ENCODE measurements around the gene MAJIN.

MAJIN gene

GRCh38 chr11:64933213-64933934, 38.5 kb downstream of the MAJIN start:
- TF ChIP-seq EGR1 (IDR thresholded peaks at IDR 0.05) (no peak), YY1 (IDR thresholded peaks at IDR 0.05; ENCODE audit: low read depth) (no peak), EP300 (IDR thresholded peaks at IDR 0.05; ENCODE audit: borderline replicate concordance) (no peak), TAF1 (IDR thresholded peaks at IDR 0.05; ENCODE audit: low read depth) (no peak)
- TF ChIP-seq, protein P1, sequence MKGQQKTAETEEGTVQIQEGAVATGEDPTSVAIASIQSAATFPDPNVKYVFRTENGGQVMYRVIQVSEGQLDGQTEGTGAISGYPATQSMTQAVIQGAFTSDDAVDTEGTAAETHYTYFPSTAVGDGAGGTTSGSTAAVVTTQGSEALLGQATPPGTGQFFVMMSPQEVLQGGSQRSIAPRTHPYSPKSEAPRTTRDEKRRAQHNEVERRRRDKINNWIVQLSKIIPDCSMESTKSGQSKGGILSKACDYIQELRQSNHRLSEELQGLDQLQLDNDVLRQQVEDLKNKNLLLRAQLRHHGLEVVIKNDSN (IDR thresholded peaks at IDR 0.05): no peak

DNA sequence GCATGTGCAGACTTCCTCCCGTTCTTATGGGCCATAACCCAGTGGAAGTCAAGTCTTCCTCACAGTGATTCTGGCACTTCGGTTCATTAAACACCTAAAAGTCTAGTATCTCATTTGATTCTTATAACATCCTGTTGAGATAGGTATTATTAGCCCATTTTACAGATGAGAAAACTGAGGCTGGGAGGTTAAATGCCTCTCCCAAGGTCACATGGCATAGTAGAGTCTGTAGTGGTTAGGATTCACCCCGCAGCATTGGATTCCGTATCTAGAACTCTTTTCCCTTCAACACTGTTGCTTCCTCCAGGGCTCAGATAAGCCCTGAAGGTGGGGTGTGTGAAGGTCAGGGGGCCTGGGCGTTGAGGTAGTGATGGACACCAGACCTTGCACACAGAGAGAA, 39.6 kb downstream of the MAJIN start:
- TF ChIP-seq FOXM1 (IDR thresholded peaks at IDR 0.05; ENCODE audit: borderline replicate concordance, low read depth) (no peak), ZBTB7A (IDR thresholded peaks at IDR 0.05; ENCODE audit: low read depth) (no peak), CREB1 (IDR thresholded peaks at IDR 0.05; ENCODE audit: low read depth) (no peak), EP300 (IDR thresholded peaks at IDR 0.05; ENCODE audit: borderline replicate concordance) (no peak)
- TF ChIP-seq, protein P2, sequence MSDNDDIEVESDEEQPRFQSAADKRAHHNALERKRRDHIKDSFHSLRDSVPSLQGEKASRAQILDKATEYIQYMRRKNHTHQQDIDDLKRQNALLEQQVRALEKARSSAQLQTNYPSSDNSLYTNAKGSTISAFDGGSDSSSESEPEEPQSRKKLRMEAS (IDR thresholded peaks at IDR 0.05): no peak

GRCh38 chr11:64931290-64931689, 40.6 kb downstream of the MAJIN start:
- no peak for TF ChIP-seq CREB1 (IDR thresholded peaks at IDR 0.05; ENCODE audit: low read depth)
- TF ChIP-seq REST (IDR thresholded peaks at IDR 0.05; ENCODE audit: low read depth): no peak
- no peak for TF ChIP-seq NFIC (IDR thresholded peaks at IDR 0.05)
- TF ChIP-seq, protein P2 (IDR thresholded peaks at IDR 0.05): no peak
- TF ChIP-seq FOXM1 (IDR thresholded peaks at IDR 0.05; ENCODE audit: borderline replicate concordance, low read depth): no peak
- TF ChIP-seq CEBPB (IDR thresholded peaks at IDR 0.05): no peak
- no peak for TF ChIP-seq EP300 (IDR thresholded peaks at IDR 0.05; ENCODE audit: borderline replicate concordance)
- TF ChIP-seq, protein P1 (IDR thresholded peaks at IDR 0.05): no peak
- no peak for TF ChIP-seq TAF1 (IDR thresholded peaks at IDR 0.05; ENCODE audit: low read depth)
- no peak for TF ChIP-seq YY1 (IDR thresholded peaks at IDR 0.05; ENCODE audit: low read depth)
- TF ChIP-seq EGR1 (IDR thresholded peaks at IDR 0.05): no peak
- no peak for TF ChIP-seq ZBTB7A (IDR thresholded peaks at IDR 0.05; ENCODE audit: low read depth)
- no peak for TF ChIP-seq TEAD4 (IDR thresholded peaks at IDR 0.05)
- no peak for TF ChIP-seq TCF12 (IDR thresholded peaks at IDR 0.05; ENCODE audit: low read depth)
- TF ChIP-seq RAD21 (IDR thresholded peaks at IDR 0.05; ENCODE audit: low read depth): no peak

DNA sequence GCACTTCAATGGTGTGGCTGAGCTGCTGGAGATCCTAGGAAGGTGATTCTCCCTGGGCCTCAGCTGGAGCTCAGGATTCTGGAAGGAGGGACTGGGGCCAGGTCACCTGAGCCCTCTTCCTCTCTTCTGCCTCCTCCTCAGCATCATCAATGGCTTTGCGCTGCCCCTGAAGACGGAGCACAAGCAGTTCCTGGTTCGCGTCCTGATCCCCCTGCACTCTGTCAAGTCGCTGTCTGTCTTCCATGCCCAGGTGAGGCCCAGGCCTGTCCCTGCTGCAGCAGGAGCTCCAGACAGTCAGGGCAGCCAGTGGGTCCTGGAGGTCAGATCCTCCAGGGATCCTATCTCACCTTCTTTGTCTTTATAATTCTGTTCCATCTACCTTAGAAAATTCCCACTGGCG, 41.6 kb downstream of the MAJIN start:
- TF ChIP-seq CREB1 (IDR thresholded peaks at IDR 0.05; ENCODE audit: low read depth): no peak
- no peak for TF ChIP-seq RAD21 (IDR thresholded peaks at IDR 0.05; ENCODE audit: low read depth)
- TF ChIP-seq, protein P2 (IDR thresholded peaks at IDR 0.05): no peak
- no peak for TF ChIP-seq TCF12 (IDR thresholded peaks at IDR 0.05; ENCODE audit: low read depth)
- TF ChIP-seq YY1 (IDR thresholded peaks at IDR 0.05; ENCODE audit: low read depth): no peak
- TF ChIP-seq, protein P1 (IDR thresholded peaks at IDR 0.05): no peak
- no peak for TF ChIP-seq TAF1 (IDR thresholded peaks at IDR 0.05; ENCODE audit: low read depth)
- TF ChIP-seq EGR1 (IDR thresholded peaks at IDR 0.05): no peak
- TF ChIP-seq EP300 (IDR thresholded peaks at IDR 0.05; ENCODE audit: borderline replicate concordance): no peak
- TF ChIP-seq NFIC (IDR thresholded peaks at IDR 0.05): no peak
- TF ChIP-seq CEBPB (IDR thresholded peaks at IDR 0.05): no peak
- TF ChIP-seq ZBTB7A (IDR thresholded peaks at IDR 0.05; ENCODE audit: low read depth): no peak
- TF ChIP-seq TEAD4 (IDR thresholded peaks at IDR 0.05): no peak
- TF ChIP-seq REST (IDR thresholded peaks at IDR 0.05; ENCODE audit: low read depth): no peak
- TF ChIP-seq FOXM1 (IDR thresholded peaks at IDR 0.05; ENCODE audit: borderline replicate concordance, low read depth): no peak

- TF ChIP-seq TEAD4 (IDR thresholded peaks at IDR 0.05): no peak
- TF ChIP-seq FOXM1 (IDR thresholded peaks at IDR 0.05; ENCODE audit: borderline replicate concordance, low read depth): no peak
- no peak for TF ChIP-seq YY1 (IDR thresholded peaks at IDR 0.05; ENCODE audit: low read depth)
- no peak for TF ChIP-seq TCF12 (IDR thresholded peaks at IDR 0.05; ENCODE audit: low read depth)
- no peak for TF ChIP-seq NFIC (IDR thresholded peaks at IDR 0.05)
- no peak for TF ChIP-seq CREB1 (IDR thresholded peaks at IDR 0.05; ENCODE audit: low read depth)
- no peak for TF ChIP-seq TAF1 (IDR thresholded peaks at IDR 0.05; ENCODE audit: low read depth)
- TF ChIP-seq EP300 (IDR thresholded peaks at IDR 0.05; ENCODE audit: borderline replicate concordance): no peak
- no peak for TF ChIP-seq CEBPB (IDR thresholded peaks at IDR 0.05)
- no peak for TF ChIP-seq RAD21 (IDR thresholded peaks at IDR 0.05; ENCODE audit: low read depth)
- TF ChIP-seq REST (IDR thresholded peaks at IDR 0.05; ENCODE audit: low read depth): no peak
These were observed 42.3 kb downstream of the MAJIN start for GRCh38 chr11:64929625-64930024.

All from Ishikawa (cell line).